SH-SY5Y (cell line): ENCODE measurements around the gene NNMT.

Experiments
- GATA2 ChIP-seq: IDR thresholded peaks from 2 replicates; pipeline ENCODE4 v1.6.1; 2011; ENCODE audit warnings: mild to moderate bottlenecking, low read depth, low read length
- GATA3 ChIP-seq: IDR thresholded peaks from 2 replicates; pipeline ENCODE4 v1.6.1; 2011; ENCODE audit warnings: low read depth, mild to moderate bottlenecking, low read length, moderate library complexity

GRCh38 chr11:114281388-114281956, 14.7 kb upstream of the NNMT start:
- TF ChIP-seq GATA2 = no peak
- TF ChIP-seq GATA3 = no peak
